Duodenal mucosa (tissue), 2 donors: ENCODE data around the gene RGMB.
"Not testable (repeated sequence)": the region's sequence is repeated elsewhere in the genome, so short reads cannot be mapped to it uniquely, and the experiment has no call there.

Experiments used
- H3K27ac ChIP-seq: one replicate; pipeline ENCODE4 v1.7.0; 2013; ENCODE audit warnings: low read depth, low read length
- H3K27me3 ChIP-seq, 2 donors: one replicate each; pipeline ENCODE4 v1.7.0; 2013; ENCODE audit warnings: low read length in 2 of 2, control low read depth in 1 of 2; ENCODE audit not compliant: insufficient read depth in 2 of 2, control insufficient read depth in 1 of 2
- H3K36me3 ChIP-seq, 2 donors: one replicate each; pipeline ENCODE4 v1.7.0; 2013; ENCODE audit warnings: low read length in 2 of 2, control low read depth in 1 of 2; ENCODE audit not compliant: insufficient read depth in 2 of 2, control insufficient read depth in 1 of 2
- H3K4me1 ChIP-seq, 2 donors: one replicate each; pipeline ENCODE4 v1.7.0; 2013; ENCODE audit warnings: low read length in 2 of 2, control low read depth in 1 of 2; ENCODE audit not compliant: insufficient read depth in 2 of 2, control insufficient read depth in 1 of 2
- H3K4me3 ChIP-seq, 2 donors: one replicate each; pipeline ENCODE4 v1.7.0; 2013; ENCODE audit warnings: low read length in 2 of 2, low read depth in 1 of 2
- H3K9ac ChIP-seq, 2 donors: one replicate each; pipeline ENCODE4 v1.7.0; 2013; ENCODE audit warnings: low read length in 2 of 2, low read depth in 1 of 2
- H3K9me3 ChIP-seq, 2 donors: one replicate each; pipeline ENCODE4 v1.7.0; 2013; ENCODE audit warnings: low read length in 2 of 2, control low read depth in 1 of 2; ENCODE audit not compliant: control insufficient read depth in 1 of 2

RGMB gene

GRCh38 chr5:98742396-98743073 lies 30.9 kb upstream of the RGMB start:
- H3K9me3 ChIP-seq, result no peaks in the 10 kb centered on the region
- no peaks in the 10 kb centered on the region for H3K36me3 ChIP-seq
- H3K4me1 ChIP-seq, result no peaks in the 10 kb centered on the region
- H3K27ac ChIP-seq, result no peak overlapping the region
- no peaks in the 10 kb centered on the region for H3K27me3 ChIP-seq
- no peak overlapping the region for H3K9ac ChIP-seq
- no peak overlapping the region for H3K4me3 ChIP-seq

DNA sequence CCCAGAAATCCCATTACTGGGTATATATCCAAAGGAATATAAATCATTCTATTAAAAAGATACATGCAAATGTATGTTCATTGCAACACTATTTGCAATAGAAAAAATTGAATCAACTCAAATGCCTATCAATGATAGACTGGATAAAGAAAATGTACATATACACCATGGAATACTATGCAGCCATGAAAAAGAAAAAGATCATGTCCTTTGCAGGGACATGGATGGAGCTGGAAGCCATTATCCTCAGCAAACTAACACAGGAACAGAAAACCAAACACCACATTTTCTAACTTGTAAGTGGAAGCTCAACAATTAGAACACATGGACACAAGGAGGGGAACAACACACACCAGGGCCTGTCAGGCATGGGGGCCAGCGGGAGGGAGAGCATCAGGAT lies 25.2 kb upstream of the RGMB start:
- not testable (repeated sequence) for H3K4me3 ChIP-seq, H3K36me3 ChIP-seq, H3K27me3 ChIP-seq, H3K27ac ChIP-seq, H3K9ac ChIP-seq, H3K4me1 ChIP-seq, H3K9me3 ChIP-seq

DNA sequence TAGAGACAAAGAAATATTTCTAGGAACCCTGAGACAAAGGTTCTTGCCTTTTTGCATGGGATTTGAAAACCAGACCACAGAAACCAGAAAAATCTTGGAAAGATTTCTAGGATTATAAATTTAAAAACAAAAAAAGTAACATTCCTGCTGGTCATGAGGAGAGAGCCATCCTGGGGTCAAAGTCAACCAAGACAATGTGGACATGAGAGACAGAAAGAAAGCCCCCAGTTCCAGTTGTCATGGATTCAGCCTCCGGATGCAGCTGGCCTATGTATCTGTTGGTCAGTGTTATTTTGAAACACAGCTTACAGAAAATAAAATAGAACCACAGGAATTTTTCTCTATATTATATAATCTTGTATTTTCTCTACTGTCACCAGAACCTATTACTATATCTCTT lies 24.4 kb upstream of the RGMB start:
- no peaks in the 10 kb centered on the region for H3K36me3 ChIP-seq
- no peak overlapping the region for H3K27ac ChIP-seq
- H3K9me3 ChIP-seq, result no peaks in the 10 kb centered on the region
- H3K4me3 ChIP-seq, result no peak overlapping the region
- H3K27me3 ChIP-seq, result no peaks in the 10 kb centered on the region
- H3K4me1 ChIP-seq, result no peaks in the 10 kb centered on the region
- no peak overlapping the region for H3K9ac ChIP-seq

GRCh38 chr5:98750693-98751092 lies 22.8 kb upstream of the RGMB start:
- Histone ChIP-seq H3K9ac (no peak overlapping the region), H3K9me3 (no peaks in the 10 kb centered on the region), H3K4me3 (no peak overlapping the region), H3K27me3 (no peaks in the 10 kb centered on the region), H3K27ac (no peak overlapping the region), H3K36me3 (no peaks in the 10 kb centered on the region), H3K4me1 (no peaks in the 10 kb centered on the region)

DNA sequence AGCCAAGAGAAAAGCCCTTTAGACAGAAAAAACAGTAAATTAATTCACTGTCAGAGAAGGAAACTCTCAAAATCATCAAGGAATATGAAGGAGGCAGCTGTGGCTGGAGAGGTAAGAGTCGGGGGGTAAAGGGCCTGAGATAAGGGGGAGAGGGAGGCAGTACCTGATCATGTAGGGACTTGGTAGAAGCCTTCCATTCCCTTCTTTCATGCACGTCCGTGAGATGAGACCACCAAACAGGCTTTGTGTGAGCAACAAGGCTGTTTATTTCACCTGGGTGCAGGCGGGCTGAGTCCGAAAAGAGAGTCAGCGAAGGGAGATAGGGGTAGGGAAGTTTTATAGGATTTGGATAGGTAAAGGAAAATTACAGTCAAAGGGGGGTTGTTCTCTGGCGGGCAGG lies 21.1 kb upstream of the RGMB start:
- H3K36me3 ChIP-seq, H3K9me3 ChIP-seq, H3K4me1 ChIP-seq, H3K9ac ChIP-seq, H3K27ac ChIP-seq, H3K27me3 ChIP-seq, H3K4me3 ChIP-seq: not testable (repeated sequence)

DNA sequence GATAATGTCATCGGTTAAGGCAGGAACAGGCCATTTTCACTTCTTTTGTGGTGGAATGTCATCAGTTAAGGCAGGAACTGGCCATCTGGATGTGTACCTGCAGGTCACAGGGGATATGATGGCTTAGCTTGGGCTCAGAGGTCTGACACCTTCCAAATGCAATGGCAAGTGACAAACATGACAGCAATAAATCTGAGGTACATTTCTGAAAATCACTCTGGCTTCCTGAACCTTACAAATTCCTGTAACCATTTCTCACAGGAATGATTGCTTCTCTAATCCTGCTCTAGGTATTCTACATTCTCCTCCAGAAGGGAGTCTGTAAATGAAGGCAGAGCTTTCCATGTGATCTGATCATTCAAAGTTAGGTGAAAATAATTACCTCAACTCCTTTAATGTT lies 20.7 kb upstream of the RGMB start:
- H3K9me3 ChIP-seq, H3K9ac ChIP-seq, H3K4me3 ChIP-seq, H3K27ac ChIP-seq, H3K36me3 ChIP-seq, H3K4me1 ChIP-seq, H3K27me3 ChIP-seq: not testable (repeated sequence)

GRCh38 chr5:98753507-98753906 lies 20.0 kb upstream of the RGMB start:
- no peak overlapping the region for H3K4me3 ChIP-seq
- H3K27me3 ChIP-seq, result no peaks in the 10 kb centered on the region
- no peaks in the 10 kb centered on the region for H3K9me3 ChIP-seq
- H3K27ac ChIP-seq, result no peak overlapping the region
- H3K36me3 ChIP-seq, result no peaks in the 10 kb centered on the region
- no peaks in the 10 kb centered on the region for H3K4me1 ChIP-seq
- no peak overlapping the region for H3K9ac ChIP-seq

- Histone ChIP-seq H3K27ac (no peak overlapping the region), H3K4me1 (no peaks in the 10 kb centered on the region), H3K9ac (no peak overlapping the region), H3K9me3 (no peaks in the 10 kb centered on the region), H3K27me3 (no peaks in the 10 kb centered on the region), H3K4me3 (no peak overlapping the region), H3K36me3 (no peaks in the 10 kb centered on the region)
These were observed 18.1 kb upstream of the RGMB start for GRCh38 chr5:98755406-98755805.

GRCh38 chr5:98757978-98758377 lies 15.5 kb upstream of the RGMB start:
- Histone ChIP-seq H3K27me3 (no peaks in the 10 kb centered on the region), H3K4me3 (no peak overlapping the region), H3K9me3 (peaks cover 0 to 4% of the 10 kb centered on the region in 2 donors), H3K9ac (no peak overlapping the region), H3K36me3 (no peaks in the 10 kb centered on the region), H3K4me1 (no peaks in the 10 kb centered on the region), H3K27ac (no peak overlapping the region)

DNA sequence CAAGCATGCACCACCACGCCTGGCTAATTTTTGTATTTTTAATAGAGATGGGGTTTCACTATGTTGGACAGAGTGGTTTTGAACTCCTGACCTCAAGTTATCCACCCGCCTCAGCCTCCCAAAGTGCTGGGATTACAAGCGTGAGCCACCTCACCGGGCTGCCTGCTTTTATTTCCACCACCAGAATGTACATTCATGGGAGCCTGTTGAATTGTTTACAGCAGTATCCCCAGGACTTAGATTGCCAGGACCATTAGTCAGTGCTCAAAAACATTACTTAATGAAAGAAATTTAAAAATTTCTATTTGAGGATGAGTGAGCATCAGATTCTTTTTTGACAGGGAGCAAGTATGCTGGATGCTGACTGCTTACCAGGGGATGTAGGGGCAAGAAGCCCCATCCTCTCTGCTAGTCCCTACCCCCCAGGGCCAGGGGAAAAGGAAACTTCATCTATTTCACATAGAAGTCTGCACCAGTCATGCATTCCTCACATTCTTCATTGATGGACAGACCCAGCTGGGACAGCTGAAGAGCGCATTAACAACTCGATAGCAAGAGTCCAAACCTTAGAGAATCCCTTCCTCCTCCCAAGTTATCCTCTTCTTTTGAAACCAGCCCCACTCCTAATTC lies 10.3 kb upstream of the RGMB start:
- no peak overlapping the region for H3K9ac ChIP-seq
- H3K27me3 ChIP-seq, result no peaks in the 10 kb centered on the region
- H3K4me3 ChIP-seq, result no peak overlapping the region
- peaks cover 0 to 4% of the 10 kb centered on the region in 2 donors for H3K9me3 ChIP-seq
- H3K4me1 ChIP-seq, result no peaks in the 10 kb centered on the region
- H3K36me3 ChIP-seq, result no peaks in the 10 kb centered on the region
- no peak overlapping the region for H3K27ac ChIP-seq
